ENCODE results near the gene SMYD3. TPM values are rescaled to one million over a fixed set of nuclear protein-coding genes. Genes with fewer than 3 reads are reported as not detected.

Gene SMYD3
- polyA plus RNA-seq, 2 of the 4 experiments (the other 2 are of a cell fraction) = 18.2 to 35.2 TPM

- H3K4me3 ChIP-seq = no peak overlapping the region
- ChIA-PET CTCF (no interaction called here), POLR2A (interaction anchor here (0.9 kb wide), 1 partner anchor 9 kb away, joined by 3 read pairs; no protein-coding TSS in a partner anchor)
- DNase-seq (ENCODE audit: low read depth in 1 of 2, low spot score in 1 of 2) (no peak), FAIRE-seq (no peak), ATAC-seq (no peak)
- TF ChIP-seq POLR2A (IDR thresholded peaks at IDR 0.05; ENCODE audit: low read length) (no peak), SMC3 (IDR thresholded peaks at IDR 0.05) (no peak), ZSCAN20 (CRISPR knock-in tag; IDR thresholded peaks at IDR 0.05) (no peak), JUN (IDR thresholded peaks at IDR 0.05) (no peak), KDM1A (IDR thresholded peaks at IDR 0.05; ENCODE audit: low read depth) (no peak), CBX8 (IDR thresholded peaks at IDR 0.05) (no peak), MYC (IDR thresholded peaks at IDR 0.05; ENCODE audit: borderline replicate concordance, low read length) (no peak), SREBF2 (IDR thresholded peaks at IDR 0.05) (no peak), ZFP36 (IDR thresholded peaks at IDR 0.05; ENCODE audit: borderline replicate concordance, partially characterized antibody) (no peak), CBX2 (IDR thresholded peaks at IDR 0.05; ENCODE audit: borderline replicate concordance, low read depth) (no peak)
- WGBS (ENCODE audit: missing lambda C conversion rate) = 55% methylated on average over 3 of the region's 3 CpGs
- H3K9me3 ChIP-seq = peaks cover 6% of the 10 kb centered on the region; the same call in 1 of the 3 replicates
- no peak overlapping the region for H3K27ac ChIP-seq
- no peaks in the 10 kb centered on the region for H3K4me1 ChIP-seq
- no peak overlapping the region for H3K4me2 ChIP-seq
Measured at GRCh38 chr1:246394121-246394520, 113.0 kb downstream of the SMYD3 start.

- H3K27ac ChIP-seq = no peak overlapping the region
- ChIA-PET POLR2A (no interaction called here), CTCF (interaction anchor here (0.6 to 0.7 kb wide), 2 partner anchors 1149 to 1450 kb away, joined by 3 read pairs; no protein-coding TSS in a partner anchor)
- no peak overlapping the region for H3K4me3 ChIP-seq
- 76% methylated on average over 5 of the region's 5 CpGs for WGBS (ENCODE audit: missing lambda C conversion rate)
- H3K4me2 ChIP-seq = no peak overlapping the region
- H3K4me1 ChIP-seq = no peaks in the 10 kb centered on the region
- peaks cover 6% of the 10 kb centered on the region; the same call in 1 of the 3 replicates for H3K9me3 ChIP-seq
- no peak for TF ChIP-seq HOXB5 (CRISPR knock-in tag; IDR thresholded peaks at IDR 0.05)
- no peak for TF ChIP-seq TFCP2L1 (CRISPR knock-in tag; IDR thresholded peaks at IDR 0.05)
- no peak for TF ChIP-seq KDM5A (IDR thresholded peaks at IDR 0.05)
- no peak for TF ChIP-seq HOXB13 (CRISPR knock-in tag; IDR thresholded peaks at IDR 0.05; ENCODE audit: low read depth)
- no peak for TF ChIP-seq E2F6 (IDR thresholded peaks at IDR 0.05; ENCODE audit: borderline replicate concordance, low read depth)
- TF ChIP-seq HEYL (CRISPR knock-in tag; IDR thresholded peaks at IDR 0.05) = no peak
- TF ChIP-seq POLR2A (IDR thresholded peaks at IDR 0.05; ENCODE audit: low read length) = no peak
- no peak for TF ChIP-seq ZNF302 (CRISPR knock-in tag; IDR thresholded peaks at IDR 0.05)
- TF ChIP-seq RFX5 (IDR thresholded peaks at IDR 0.05) = no peak
- no peak for TF ChIP-seq RAD21 (conservative IDR thresholded peaks at IDR 0.05 in 1 of 2, IDR thresholded peaks at IDR 0.05 in 1 of 2)
- no peak for TF ChIP-seq CHD2 (IDR thresholded peaks at IDR 0.05; ENCODE audit: low read length, partially characterized antibody)
- FAIRE-seq (no peak), ATAC-seq (no peak), DNase-seq (ENCODE audit: low read depth in 1 of 2, low spot score in 1 of 2) (no peak)
Measured at GRCh38 chr1:246390855-246391254, 116.2 kb downstream of the SMYD3 start.

- FAIRE-seq = no peak
- Histone ChIP-seq H3K4me1 (no peaks in the 10 kb centered on the region), H3K4me3 (no peak overlapping the region), H3K27ac (no peak overlapping the region), H3K9me3 (no peaks in the 10 kb centered on the region), H3K4me2 (no peak overlapping the region)
- 91% methylated on average over 4 of the region's 4 CpGs for WGBS (ENCODE audit: missing lambda C conversion rate)
- no peak for ATAC-seq
- CTCF ChIA-PET = interaction anchor here (0.5 kb wide), 1 partner anchor 1168 kb away, joined by 3 read pairs; no protein-coding TSS in a partner anchor
- no peak for DNase-seq (ENCODE audit: low read depth in 1 of 2, low spot score in 1 of 2)
- TF ChIP-seq FOSL2 (IDR thresholded peaks at IDR 0.05) (no peak), FOSL2 (CRISPR knock-in tag; IDR thresholded peaks at IDR 0.05) (no peak), USF2 (IDR thresholded peaks at IDR 0.05) (no peak), EHMT2 (IDR thresholded peaks at IDR 0.05; ENCODE audit: low read depth) (no peak), E2F6 (IDR thresholded peaks at IDR 0.05; ENCODE audit: borderline replicate concordance, low read depth) (no peak), KDM1A (IDR thresholded peaks at IDR 0.05; ENCODE audit: low read depth) (no peak), ELK1 (IDR thresholded peaks at IDR 0.05; ENCODE audit: low read depth, low read length) (no peak), PHF8 (IDR thresholded peaks at IDR 0.05; ENCODE audit: borderline replicate concordance, low read depth) (no peak), ATOH8 (CRISPR knock-in tag; IDR thresholded peaks at IDR 0.05; ENCODE audit: low read depth) (no peak), ZFP36 (IDR thresholded peaks at IDR 0.05; ENCODE audit: borderline replicate concordance, partially characterized antibody) (no peak), NPAS2 (CRISPR knock-in tag; IDR thresholded peaks at IDR 0.05; ENCODE audit: borderline replicate concordance) (no peak), SREBF2 (IDR thresholded peaks at IDR 0.05) (no peak), TFCP2L1 (CRISPR knock-in tag; IDR thresholded peaks at IDR 0.05) (no peak)
- POLR2A ChIA-PET = interaction anchor here (1.0 kb wide), 1 partner anchor 10 kb away, joined by 3 read pairs; no protein-coding TSS in a partner anchor
Measured at GRCh38 chr1:246384616-246385015, 122.5 kb downstream of the SMYD3 start.
